ENCODE results near the gene SLC41A2.
A peak's percentile ranks its signal among the peaks of the same experiment; 100 is the strongest.
"Not testable (repeated sequence)": the region's sequence is repeated elsewhere in the genome, so short reads cannot be mapped to it uniquely, and the experiment has no call there.

Gene SLC41A2

DNA sequence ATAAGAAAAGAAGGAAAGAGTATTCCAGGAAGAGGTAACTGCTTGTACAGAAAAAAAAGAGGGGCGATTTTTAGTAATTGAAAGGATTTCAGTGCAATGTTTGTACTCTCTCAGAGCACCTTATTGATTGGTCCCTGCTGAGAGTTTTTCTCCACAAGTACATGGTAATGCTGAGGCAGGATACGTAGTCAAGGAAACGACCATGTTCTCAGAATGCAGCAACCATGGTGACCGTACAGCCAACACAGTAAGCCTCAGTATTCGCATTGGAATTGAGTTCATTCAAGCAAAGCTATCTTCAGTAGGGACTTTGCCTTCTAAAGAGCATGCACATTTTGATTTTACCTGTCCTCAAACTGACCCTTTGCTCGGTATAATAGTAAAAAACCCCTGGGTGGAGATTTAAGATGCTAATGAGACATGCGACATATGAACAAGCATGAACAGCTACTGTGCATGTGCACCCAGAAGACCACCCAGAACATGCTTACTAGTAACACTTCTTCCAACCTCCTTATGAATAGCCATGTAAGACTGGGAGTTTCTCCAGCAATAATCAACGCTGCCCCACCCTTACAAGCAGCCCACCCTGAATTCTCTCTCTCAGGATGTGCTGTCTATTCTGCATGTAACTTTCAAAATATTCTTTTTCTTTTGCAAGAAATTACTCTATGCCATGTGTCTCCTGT, 6.2 kb upstream of the SLC41A2 start:
- no peak for DNase-seq

DNA sequence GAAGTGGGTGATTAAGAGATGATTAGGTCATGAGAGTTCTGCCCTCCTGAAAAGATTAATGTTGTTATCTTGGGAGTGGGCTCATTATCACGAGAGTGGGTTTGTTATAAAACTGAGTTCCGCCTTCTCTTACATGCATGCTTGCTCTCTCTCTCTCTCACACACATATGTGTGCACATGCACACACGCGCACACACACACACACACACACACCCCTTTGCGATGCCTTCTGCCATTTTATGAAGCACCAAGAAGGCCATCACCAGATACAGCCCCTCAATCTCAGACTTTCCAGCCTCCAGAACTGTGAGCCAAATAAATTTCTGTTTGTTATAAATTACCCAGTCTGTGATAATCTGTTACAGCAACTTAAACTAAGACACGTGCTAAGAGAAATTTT, 5.7 kb upstream of the SLC41A2 start:
- no peak for DNase-seq

DNA sequence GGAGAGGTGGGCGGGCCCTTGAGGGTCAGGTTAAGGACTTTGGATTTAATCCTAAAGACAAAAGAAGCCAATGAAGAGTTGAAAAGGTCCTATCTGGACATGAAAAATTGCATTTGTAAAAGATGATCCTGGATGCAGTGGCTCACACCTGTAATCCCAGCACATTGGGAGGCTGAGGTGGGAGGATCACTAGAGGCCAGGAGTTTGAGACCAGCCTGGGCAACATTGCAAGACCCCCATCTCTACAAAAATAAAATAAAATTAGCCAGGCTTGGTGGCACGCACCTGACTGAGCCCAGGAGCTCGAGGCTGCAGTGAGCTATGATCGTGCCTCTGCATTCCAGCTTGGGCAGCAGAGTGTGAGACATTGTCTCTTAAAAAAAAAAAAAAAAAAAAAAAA, 2.4 kb upstream of the SLC41A2 start:
- DNase-seq, result no peak

DNA sequence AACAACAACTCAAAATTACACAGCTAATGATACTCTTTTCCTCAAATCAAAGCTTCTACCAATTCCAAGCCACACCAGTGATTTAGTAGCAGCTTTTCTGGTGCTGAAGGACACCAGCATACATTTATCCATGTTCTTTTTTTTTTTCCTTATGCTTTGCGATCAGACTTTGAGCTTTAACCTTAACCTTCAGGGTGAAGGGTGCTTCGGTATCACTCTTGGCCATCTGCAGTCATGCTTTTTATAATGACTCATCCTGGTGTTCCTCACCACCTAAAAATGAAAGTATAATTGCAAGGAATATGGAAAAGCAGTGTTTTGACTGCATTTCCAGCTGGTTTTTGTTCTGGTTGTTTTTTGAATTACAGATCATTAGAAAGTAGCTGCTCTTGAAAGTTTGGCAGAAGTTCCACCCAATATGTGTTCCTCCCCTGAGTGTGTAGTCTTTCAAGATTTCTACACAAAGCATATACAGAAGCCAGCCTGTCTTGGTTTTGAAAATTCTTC, 1.3 kb upstream of the SLC41A2 start:
- peak; percentile 36 for DNase-seq

DNA sequence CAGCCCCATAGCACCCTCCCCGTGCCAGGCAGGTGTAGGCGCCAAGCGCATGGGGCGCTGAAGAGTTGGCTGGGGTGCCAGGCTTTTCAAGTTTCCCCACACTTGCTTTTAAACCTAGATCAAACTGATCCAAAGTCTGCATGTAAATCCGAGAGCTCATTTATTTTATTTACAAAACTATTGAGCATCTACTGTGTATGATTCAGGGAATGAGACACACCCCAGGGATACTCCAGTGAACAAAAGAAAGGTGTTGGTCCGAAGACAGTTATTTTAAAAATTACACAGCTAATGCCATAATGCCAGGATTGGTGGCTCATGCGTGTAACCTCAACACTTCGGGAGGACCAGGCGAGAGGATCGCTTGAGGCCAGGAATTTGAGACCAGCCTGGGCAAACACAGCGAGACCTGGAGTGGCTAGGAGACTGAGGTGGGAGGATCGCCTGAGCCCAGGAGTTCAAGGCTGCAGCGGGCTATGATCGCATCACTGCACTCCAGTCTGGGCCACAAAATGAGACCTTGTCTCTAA, 780 bp upstream of the SLC41A2 start:
- DNase-seq, result peak; percentile 6

DNA sequence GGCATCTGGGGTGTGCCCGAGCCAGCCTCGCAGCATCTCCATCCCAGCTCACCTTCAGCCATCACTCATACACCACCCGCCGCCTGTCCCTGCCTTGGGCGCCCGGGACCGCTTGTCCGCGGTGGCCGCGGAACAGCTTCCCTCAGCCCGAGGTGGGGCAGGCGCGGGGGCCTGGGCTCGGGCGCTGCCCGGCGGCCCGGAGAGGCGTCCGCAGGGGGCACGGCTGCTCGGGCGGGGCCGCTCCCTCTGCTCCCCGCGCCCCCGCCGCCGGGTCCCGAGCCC, 430 bp downstream of the SLC41A2 start:
- no peak for DNase-seq

DNA sequence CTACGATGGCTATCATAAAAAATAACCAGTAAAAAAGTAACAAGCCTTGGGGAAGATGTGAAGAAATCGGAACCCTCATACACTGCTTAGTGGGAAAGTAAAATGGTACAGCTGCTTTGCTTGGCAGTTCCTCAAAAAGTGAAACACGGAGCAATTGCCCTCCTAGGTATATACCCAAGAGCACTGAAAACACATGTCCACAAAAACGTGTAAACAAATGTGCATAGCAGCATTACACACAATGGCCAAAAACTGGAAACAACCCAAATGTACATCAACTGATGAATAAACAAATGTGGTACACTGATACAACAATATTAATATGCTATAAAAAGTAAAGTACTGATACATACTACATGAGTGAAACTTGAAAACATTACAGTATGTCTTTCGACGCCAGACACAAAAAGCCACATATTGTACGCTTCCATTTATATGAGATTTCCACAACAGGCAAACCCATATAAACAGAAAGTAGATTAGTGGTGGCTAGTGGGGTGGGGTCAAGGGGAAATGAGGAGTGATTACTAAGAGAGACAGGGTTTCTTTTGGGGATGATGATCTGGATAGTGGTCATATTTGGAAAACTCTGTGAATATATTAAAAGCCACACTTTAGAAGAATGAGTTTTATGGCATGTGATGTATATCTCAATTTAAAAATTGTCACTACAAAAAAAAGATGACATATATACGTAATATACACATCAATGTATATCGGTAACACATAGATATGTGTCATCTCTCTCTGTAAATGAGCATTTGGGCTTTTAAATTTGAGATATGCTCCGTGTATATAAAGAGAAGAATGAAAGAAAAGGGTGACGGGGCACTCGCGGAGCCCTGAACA, 996 bp downstream of the SLC41A2 start:
- no peak for DNase-seq

DNA sequence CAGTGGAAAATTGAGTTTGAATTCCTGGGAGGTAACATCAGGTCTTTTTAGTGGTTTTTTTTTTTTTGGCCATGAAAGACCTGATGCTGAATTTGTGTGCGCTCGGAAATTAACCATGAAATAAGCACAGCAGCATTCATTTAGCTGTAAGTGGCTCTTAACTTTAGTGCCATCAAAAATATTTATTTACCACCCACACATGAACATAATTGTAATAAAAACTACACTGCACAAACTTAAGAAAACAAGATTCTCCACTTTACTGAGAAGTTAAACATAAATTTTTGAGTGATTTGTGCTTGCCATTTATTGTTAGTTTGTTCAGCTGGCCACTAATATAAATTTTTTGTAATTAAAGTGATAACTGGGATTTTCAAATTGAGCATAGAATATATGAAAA, 2.4 kb downstream of the SLC41A2 start:
- no peak for DNase-seq

DNA sequence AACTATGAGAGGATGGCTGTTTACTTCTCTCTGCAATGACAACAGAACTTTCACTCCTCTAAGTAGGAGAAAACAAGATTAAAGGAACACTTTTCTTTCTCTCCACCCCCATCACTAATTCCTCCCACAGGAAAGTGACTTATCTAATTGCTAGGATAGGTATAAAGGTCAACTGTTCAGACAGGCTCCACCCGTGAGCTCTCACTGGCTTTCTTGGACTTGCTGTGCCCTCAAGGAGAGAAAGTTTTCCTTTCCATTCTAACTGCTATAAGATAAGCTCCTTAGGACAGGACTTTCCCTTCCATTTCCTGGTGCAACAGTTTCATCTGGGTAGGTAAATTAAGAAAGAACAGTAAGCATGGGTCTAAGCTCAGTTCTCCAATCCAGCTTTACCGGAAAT, 4.8 kb downstream of the SLC41A2 start:
- no peak for DNase-seq

DNA sequence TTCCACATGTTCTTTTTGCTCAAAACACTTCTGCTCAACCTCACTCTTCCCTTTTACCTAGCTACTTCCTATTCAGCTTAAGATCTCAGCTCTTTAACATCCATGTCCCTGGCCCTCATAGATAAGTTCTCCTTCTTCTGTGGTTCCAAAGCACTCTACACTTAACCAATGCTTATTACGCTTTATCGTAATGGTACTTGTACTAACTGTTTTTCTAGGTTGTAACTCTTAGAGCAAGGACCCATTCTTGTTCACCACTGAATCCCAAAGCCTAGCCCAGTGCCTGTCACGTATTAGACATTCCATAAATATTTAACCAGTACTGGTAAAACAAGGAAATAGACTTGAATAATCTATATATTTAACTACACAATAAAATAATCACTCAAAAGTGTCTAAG, 5.3 kb downstream of the SLC41A2 start:
- DNase-seq, result no peak

DNA sequence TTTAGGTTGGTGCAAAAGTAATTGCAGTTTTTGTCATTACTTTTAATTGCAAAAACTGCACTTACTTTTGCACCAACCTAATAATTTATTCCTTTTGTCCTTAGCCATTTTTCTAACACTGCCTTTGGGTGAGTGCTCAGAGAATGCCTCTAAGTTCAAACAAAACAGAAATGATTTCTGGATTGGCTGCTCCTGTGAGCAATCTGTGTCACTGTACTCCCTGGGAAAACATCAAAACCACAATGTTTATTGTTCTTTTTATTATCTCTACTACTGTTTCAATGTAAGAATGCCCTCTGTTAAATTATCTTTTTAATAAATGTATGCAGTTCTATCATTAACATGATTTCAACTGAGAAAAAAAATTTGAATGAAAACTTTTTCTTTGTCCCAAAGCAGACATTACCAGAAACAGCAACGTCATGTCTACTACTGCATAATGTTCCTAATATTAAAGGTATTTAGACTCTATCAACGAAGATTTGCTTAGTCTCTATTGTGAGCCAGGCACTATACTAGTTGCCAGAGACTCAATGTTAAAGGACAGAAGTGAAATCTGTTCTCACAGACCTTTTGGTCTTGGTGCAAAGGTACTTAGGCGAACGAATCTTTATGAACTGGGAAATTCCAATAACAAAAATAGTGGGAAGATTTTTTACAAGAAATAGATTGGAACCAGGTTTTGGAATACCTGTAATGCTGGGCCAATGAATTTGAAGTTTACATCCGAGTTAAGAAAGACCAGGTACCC, 6.2 kb downstream of the SLC41A2 start:
- peak; percentile 19 for DNase-seq

DNA sequence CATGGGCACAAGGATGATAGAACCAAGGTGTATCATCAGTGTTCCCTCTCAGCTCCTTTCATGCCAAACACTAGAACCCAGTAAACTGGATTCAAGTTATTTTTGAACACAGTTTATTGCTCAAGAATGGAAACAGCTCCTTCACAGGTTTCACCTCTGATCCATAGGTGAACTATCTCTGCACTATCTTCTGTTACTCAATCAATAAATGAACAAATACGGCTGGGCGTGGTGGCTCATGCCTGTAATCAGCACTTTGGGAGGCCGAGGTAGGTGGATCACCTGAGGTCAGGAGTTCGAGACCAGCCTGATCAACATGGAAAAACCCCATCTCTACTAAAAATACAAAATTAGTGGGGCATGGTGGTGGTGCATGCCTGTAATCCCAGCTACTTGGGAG, 9.4 kb downstream of the SLC41A2 start:
- DNase-seq, result not testable (repeated sequence)

DNA sequence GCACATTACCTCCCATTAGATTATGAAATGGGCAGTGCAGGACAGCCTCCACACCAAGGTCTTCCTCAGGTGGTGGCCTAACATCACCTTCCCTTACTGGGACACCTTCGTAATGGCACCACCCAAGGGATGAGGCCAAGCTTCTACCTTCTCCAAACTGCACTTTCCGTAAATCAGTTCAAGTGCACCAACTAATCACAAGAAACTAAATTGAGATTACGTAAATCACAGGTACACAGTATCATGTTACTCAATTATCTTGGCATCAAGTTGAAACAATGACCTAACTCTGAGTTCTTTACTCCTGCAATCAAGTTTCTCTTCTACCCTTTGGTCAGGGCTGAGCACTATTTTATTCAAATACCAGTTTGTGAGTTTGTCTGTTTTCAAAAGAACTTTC, 13.8 kb downstream of the SLC41A2 start:
- DNase-seq, result no peak

DNA sequence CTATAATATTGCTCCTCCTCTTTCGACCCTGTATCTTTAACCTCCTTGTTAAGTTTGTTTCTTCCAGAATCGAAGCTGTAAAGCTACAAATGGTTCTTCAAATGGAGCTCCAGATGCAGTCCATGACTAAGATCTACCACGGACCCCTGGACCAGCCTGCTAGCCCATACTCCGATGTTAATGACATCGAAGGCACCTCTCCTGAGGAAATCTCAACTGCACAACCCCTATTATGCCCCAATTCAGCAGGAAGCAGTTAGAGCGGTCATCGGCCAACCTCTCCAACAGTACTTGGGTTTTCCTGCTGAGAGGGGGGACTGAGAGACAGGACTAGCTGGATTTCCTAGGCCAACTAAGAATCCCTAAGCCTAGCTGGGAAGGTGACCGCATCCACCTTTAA, 14.7 kb downstream of the SLC41A2 start:
- not testable (repeated sequence) for DNase-seq

DNA sequence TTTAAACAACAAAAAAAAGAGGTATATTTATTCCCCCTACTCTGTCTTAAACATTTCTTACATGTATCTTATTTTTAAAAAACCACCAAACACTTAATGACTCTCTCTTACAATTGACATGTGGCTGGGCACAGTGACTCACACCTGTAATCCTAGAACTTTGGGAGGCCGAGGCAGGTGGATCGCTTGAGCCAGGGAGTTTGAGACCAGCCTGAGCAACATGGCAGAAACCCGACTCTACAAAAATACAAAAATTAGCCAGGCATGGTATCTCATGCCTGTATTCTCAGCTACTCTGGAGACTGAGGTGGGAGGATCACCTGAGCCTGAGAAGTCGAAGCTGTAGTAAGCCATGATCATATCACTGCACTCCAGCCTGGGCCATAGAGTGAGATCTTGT, 16.0 kb downstream of the SLC41A2 start:
- no peak for DNase-seq

DNA sequence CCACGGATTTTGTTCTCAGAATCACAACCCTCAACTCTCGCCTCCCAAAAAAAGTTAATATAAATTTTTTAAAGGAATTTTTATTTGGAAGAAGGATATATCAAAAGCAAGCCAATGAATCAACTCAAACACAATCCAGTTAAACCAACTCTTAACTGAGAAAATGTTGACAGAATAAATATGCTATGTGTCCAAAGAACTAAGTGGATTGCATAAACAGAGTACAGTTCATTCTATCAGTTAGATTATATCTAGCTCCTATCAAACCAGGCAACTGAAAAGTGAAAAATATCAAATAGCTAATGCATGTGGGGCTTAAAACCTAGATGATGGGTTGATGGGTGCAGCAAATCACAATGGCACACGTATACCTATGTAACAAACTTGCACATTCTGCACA, 16.6 kb downstream of the SLC41A2 start:
- DNase-seq, result no peak

DNA sequence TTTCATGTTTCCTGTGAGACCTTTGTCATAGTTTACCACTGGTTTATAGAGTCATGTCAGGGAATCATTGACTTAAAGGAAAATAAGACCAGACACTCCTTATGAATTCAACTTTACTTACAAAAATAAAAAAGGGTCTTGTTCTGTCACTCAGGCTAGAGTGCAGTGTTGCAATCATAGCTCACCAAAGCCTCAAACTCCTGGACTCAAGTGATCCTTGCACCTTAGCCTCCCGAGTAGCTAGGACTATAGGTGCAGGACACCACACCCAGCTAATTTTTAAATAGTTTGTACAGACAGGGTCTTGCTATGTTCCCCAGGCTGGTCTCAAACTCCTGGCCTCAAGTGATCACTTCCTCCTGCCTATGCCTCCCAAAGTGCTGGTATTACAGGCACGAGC, 19.0 kb downstream of the SLC41A2 start:
- no peak for DNase-seq

DNA sequence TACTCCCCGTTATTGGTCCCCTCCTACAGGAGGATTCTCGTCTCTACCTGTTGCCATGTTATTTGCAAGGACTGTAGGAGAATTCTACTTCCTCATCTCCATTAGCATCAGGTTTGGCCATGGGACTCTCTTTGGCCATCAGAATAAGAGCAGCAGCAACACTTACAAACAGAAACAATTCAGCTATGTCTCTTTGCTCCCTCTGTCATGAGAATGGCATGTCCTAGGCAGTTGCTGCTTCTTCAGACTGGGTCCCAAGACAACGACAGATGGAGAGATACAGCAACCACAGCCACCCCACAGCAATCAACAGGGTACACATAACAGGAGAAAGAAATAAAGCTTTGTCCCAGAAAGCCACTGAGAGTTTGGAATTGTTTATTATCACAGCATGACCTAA, 19.7 kb downstream of the SLC41A2 start:
- peak; percentile 4 for DNase-seq

DNA sequence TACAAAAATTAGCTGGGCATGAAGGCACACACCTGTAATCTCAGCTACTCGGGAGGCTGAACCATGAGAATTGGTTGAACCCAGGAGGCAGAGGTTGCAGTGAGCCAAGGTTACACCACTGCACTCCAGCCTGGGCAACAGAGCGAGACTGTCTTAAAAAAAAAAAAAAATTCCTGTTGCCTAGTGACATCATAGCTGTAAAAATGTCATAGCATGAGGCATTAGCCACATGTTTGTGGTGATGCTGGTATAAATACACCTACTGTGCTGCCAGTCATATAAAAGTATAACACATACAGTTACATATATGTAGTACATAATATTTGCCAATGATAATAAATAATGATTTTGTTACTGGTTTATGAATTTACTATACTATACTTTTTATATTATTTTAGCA, 22.2 kb downstream of the SLC41A2 start:
- DNase-seq, result no peak

DNA sequence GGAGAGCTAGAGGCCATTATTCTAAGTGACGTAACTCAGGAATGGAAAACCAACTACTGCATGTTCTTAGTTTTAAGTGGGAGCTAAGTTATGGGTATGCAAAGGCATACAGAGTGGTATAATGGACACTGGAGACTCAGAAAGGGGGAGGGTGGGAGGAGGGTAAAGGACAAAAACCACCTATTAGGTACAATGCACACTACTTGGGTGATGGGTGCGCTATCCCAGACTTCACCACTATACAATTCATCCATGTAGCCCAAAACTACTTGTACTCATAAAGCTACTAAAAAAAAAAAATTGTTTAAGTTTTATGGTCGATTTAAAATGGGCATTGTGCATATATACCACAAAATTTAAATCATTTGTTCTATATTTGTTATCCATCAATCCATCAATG, 24.3 kb downstream of the SLC41A2 start:
- DNase-seq, result no peak

DNA sequence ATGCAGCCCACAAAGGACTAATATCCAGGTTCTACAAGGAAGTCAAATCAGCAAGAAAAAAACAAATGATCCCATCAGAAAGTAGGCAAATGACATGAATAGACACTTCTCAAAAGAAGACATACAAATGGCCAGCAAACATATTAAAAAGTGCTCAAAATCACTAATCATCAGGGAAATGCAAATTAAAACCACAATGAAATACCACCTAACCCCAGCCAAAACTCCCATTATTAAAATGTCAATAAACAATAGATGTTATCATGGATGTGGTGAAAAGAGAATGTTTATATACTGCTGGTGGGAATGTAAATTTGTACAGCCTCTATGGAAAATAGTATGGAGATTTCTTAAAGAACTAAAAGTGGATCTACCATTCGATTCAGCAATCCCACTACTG, 25.0 kb downstream of the SLC41A2 start:
- DNase-seq, result peak; percentile 10

DNA sequence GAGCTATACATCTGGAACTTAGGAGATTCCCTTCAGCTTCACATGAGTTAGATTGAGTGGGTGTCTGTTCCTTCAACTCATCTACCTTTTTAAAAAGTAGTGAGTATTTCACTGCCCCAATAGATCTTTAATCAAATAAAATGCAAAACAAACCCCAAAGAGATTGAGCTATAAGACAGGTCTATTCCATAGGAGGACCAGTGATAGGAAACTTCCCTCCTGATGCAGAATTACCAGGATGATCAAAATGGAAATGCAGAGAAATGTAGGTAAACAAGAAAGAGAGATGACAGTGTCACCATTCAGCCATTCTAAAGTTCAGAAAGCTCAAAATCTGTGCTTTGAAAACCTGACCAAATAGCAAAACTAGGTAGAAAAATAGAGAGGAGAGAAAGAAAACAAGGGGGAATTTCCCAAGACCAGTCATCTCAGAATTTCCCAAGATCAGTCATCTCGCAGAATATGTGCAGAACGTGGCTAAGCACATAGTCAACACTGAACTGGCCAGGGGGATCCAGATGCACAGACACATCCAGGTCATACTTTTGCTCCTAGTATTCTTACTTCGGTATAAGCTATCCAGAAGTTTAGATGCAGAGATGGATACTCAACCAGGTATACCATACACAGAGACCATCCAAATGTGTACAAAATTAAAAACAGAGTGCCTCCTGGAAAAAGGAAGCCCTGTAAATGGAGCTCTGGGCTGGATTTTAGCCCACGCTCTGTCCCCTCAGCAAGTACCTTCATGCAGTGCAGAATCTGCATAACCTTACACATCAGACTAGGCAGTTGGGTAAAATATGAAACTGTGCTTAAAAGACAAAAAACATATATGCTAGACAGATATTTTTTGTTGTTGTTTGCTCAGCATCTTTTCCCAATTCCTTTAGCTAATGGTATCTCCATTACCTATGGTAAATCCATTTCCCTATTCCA, 27.4 kb downstream of the SLC41A2 start:
- peak; percentile 57 for DNase-seq

All from fibroblast of skin of right quadriceps (primary cell).